CD4-positive, alpha-beta memory T cell (primary cell): ENCODE data around the gene AURKB. TPM values are rescaled to one million over a fixed set of nuclear protein-coding genes. Genes with fewer than 3 reads are reported as not detected.

Experiments
- CTCF ChIA-PET: fragments of 350-600 bp; sonication (Branson Sonifier 250); formaldehyde crosslinking; loops from one replicate; lab custom pipeline; 2021; ENCODE audit warnings: inconsistent platforms; ENCODE audit not compliant: partially characterized antibody; lab: Charles Lee
- POLR2A ChIA-PET: fragments of 350-600 bp; sonication (Branson Sonifier 250); formaldehyde crosslinking; loops from one replicate; lab custom pipeline; 2021; ENCODE audit not compliant: partially characterized antibody; lab: Charles Lee
- DNase-seq, 5 donors: peaks; one replicate each; pipeline versions ENCODE4 v3.0.0 to v3.0.0-alpha.2; 2020 to 2022; ENCODE audit warnings: mixed read lengths in 1 of 5
- H3K27ac ChIP-seq: one replicate; pipeline ENCODE4 v1.7.0; 2013; ENCODE audit warnings: low read depth, low read length
- H3K27me3 ChIP-seq: 2 replicates; pipeline ENCODE4 v1.7.0; 2013; ENCODE audit warnings: mild to moderate bottlenecking, low read length, moderate library complexity; ENCODE audit not compliant: insufficient read depth
- H3K36me3 ChIP-seq: 2 replicates; pipeline ENCODE4 v1.7.0; 2013; ENCODE audit warnings: mild to moderate bottlenecking, low read length, moderate library complexity; ENCODE audit not compliant: insufficient read depth
- H3K4me1 ChIP-seq: 2 replicates; pipeline ENCODE4 v1.7.0; 2013; ENCODE audit warnings: mild to moderate bottlenecking, low read length, moderate library complexity; ENCODE audit not compliant: insufficient read depth
- H3K4me3 ChIP-seq, 2 donors: one replicate each; pipeline ENCODE4 v1.7.0; 2013; ENCODE audit warnings: low read length in 2 of 2, mild to moderate bottlenecking in 1 of 2
- H3K9me3 ChIP-seq, 2 donors: one replicate each; pipeline ENCODE4 v1.7.0; 2013; ENCODE audit warnings: low read length in 2 of 2, control low read depth in 1 of 2; ENCODE audit not compliant: control insufficient read depth in 1 of 2
- H3K27ac Mint-ChIP-seq, 7 donors: one replicate each; pipeline ENCODE4 v1.8.0; 2020 to 2021; ENCODE audit warnings: mixed read lengths in 7 of 7, mild to moderate bottlenecking in 6 of 7, inconsistent platforms in 3 of 7, moderate library complexity in 3 of 7
- H3K27me3 Mint-ChIP-seq, 2 donors: one replicate each; pipeline ENCODE4 v1.8.0; 2020 to 2021; ENCODE audit warnings: mixed read lengths in 2 of 2
- H3K36me3 Mint-ChIP-seq, 2 donors: one replicate each; pipeline ENCODE4 v1.8.0; 2020 to 2021; ENCODE audit warnings: mixed read lengths in 2 of 2, inconsistent platforms in 1 of 2, mild to moderate bottlenecking in 1 of 2
- H3K4me1 Mint-ChIP-seq, 4 donors: one replicate each; pipeline ENCODE4 v1.8.0; 2020 to 2021; ENCODE audit warnings: mixed read lengths in 4 of 4, mild to moderate bottlenecking in 1 of 4
- H3K4me3 Mint-ChIP-seq, 8 donors: one replicate each; pipeline ENCODE4 v1.8.0; 2020 to 2021; ENCODE audit warnings: mixed read lengths in 8 of 8, mild to moderate bottlenecking in 7 of 8, moderate library complexity in 6 of 8, inconsistent platforms in 3 of 8
- H3K9me3 Mint-ChIP-seq, 8 donors: one replicate each; pipeline ENCODE4 v1.8.0; 2020 to 2021; ENCODE audit warnings: mixed read lengths in 8 of 8, mild to moderate bottlenecking in 5 of 8, inconsistent platforms in 3 of 8, moderate library complexity in 1 of 8
- intact Hi-C: fragments of 100-400 bp; cut with micrococcal nuclease; formaldehyde crosslinking; loops from one replicate; pipeline ENCODE4 v1.15.1; 2023
- polyA plus RNA-seq, 2 donors: library from polyadenylated mRNA; unstranded; fragments of 300-500 nt; fragmentation: Illumina TruSeq; gene quantifications; one replicate each; pipeline ENCODE4 v1.2.3, GENCODE V29; 2021
- total RNA-seq, 2 experiments: library from RNA; stranded (reverse); gene quantifications; one replicate each; pipeline ENCODE4 v1.2.3, GENCODE V29; 2021

The AURKB gene
- total and polyA plus RNA-seq, 4 experiments from 2014 or later: 0.36 to 0.83 (median 0.67) TPM; not detected in 1

DNA sequence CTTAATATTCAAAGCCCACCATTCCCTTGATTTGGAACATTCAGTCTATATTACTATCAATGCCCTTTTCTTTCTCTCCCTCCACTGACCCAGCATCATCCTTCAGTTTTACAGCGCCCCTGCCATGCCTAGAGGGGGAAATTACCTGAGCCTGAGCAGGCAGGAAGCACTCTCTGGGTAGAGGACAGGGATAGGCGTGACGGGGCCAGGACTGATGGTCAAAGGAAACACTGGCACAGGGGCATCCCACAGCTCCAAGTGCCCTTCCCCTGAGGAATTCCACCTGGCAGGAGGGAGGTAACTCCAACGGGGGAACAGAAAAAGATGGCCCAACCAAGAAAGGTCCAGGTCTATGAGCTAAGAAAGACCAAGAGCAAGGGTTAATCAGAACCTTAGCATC lies 27.5 kb upstream of the AURKB start:
- no peak overlapping the region for H3K27ac ChIP-seq
- Mint-ChIP-seq H3K27ac (peak overlapping the region in 4 of 7 donors; percentile 7 to 53 (median 25)), H3K4me1 (peaks cover 26 to 36% (median 33%) of the 10 kb centered on the region in 4 donors), H3K9me3 (no peaks in the 10 kb centered on the region), H3K4me3 (peak overlapping the region in 2 of 8 donors; percentile 7 to 55), H3K27me3 (no peaks in the 10 kb centered on the region), H3K36me3 (peaks cover 60 to 67% of the 10 kb centered on the region in 2 donors)
- DNase-seq: no peak
- peaks cover 86% of the 10 kb centered on the region for H3K36me3 ChIP-seq
- no peak overlapping the region for H3K4me3 ChIP-seq
- ChIA-PET POLR2A (interaction anchor here (0.9 to 5.2 kb wide), 3 partner anchors 9 to 38 kb away, joined by 3 to 47 read pairs (median 46); partner anchors contain the start of gene CTC1), CTCF (interaction anchor here (0.6 to 2.6 kb wide), 6 partner anchors 10 to 649 kb away, joined by 3 to 13 read pairs (median 4); partner anchors contain the start of gene CTC1)
- H3K4me1 ChIP-seq: peaks cover 21% of the 10 kb centered on the region
- H3K9me3 ChIP-seq: no peaks in the 10 kb centered on the region
- no peaks in the 10 kb centered on the region for H3K27me3 ChIP-seq
- intact Hi-C loops: no loop called here

DNA sequence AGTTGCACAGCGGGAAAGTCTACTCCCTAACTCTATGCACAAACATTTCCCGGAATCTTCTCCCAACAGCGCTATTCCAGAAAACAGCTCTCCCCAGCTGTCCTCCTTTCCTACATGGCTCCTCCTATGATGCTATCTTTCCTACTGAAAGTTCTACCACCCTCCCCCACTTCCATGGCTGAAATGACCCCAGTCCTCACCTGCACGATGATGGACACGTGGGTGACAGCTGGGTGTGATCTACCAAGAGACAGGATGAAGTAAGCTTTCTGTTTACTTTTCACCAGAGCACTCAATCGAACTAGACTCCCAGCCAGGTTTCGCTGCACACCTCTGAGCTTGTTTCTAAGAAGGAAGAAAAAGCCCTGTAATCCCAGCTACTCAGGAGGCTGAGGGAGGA lies 26.8 kb upstream of the AURKB start:
- H3K4me1 ChIP-seq: peaks cover 16% of the 10 kb centered on the region
- no peak overlapping the region for H3K27ac ChIP-seq
- Mint-ChIP-seq H3K9me3 (no peaks in the 10 kb centered on the region), H3K27ac (peak overlapping the region in 2 of 7 donors; percentile 64 to 79), H3K36me3 (peaks cover 61 to 70% of the 10 kb centered on the region in 2 donors), H3K4me3 (no peak overlapping the region), H3K4me1 (peaks cover 21 to 37% (median 28%) of the 10 kb centered on the region in 4 donors), H3K27me3 (no peaks in the 10 kb centered on the region)
- no peaks in the 10 kb centered on the region for H3K27me3 ChIP-seq
- no peak for DNase-seq
- no peaks in the 10 kb centered on the region for H3K9me3 ChIP-seq
- ChIA-PET CTCF (interaction anchor here (0.6 to 2.6 kb wide), 6 partner anchors 15 to 414 kb away, joined by 3 to 13 read pairs (median 4); no protein-coding TSS in a partner anchor), POLR2A (interaction anchor here (3.1 to 5.2 kb wide), 2 partner anchors 10 to 13 kb away, joined by 46 to 47 read pairs; partner anchors contain the start of gene CTC1)
- no peak overlapping the region for H3K4me3 ChIP-seq
- intact Hi-C loops: no loop called here
- peaks cover 89% of the 10 kb centered on the region for H3K36me3 ChIP-seq

GRCh38 chr17:8235676-8236075 lies 25.3 kb upstream of the AURKB start:
- H3K4me1 ChIP-seq: peaks cover 13% of the 10 kb centered on the region
- Mint-ChIP-seq H3K9me3 (no peaks in the 10 kb centered on the region), H3K4me1 (peaks cover 21 to 32% (median 28%) of the 10 kb centered on the region in 4 donors), H3K36me3 (peaks cover 75 to 78% of the 10 kb centered on the region in 2 donors), H3K4me3 (no peak overlapping the region), H3K27ac (peak overlapping the region in 3 of 7 donors; percentile 31 to 38 (median 32)), H3K27me3 (no peaks in the 10 kb centered on the region)
- no peak overlapping the region for H3K4me3 ChIP-seq
- H3K9me3 ChIP-seq: no peaks in the 10 kb centered on the region
- ChIA-PET POLR2A (interaction anchor here (0.9 to 5.2 kb wide), 7 partner anchors 8 to 84 kb away, joined by 3 to 46 read pairs (median 4); partner anchors contain the start of genes CTC1, PER1 and RANGRF), CTCF (interaction anchor here (1.4 kb wide), 1 partner anchor 56 kb away, joined by 3 read pairs; no protein-coding TSS in a partner anchor)
- no peaks in the 10 kb centered on the region for H3K27me3 ChIP-seq
- H3K27ac ChIP-seq: no peak overlapping the region
- DNase-seq: no peak
- peaks cover 96% of the 10 kb centered on the region for H3K36me3 ChIP-seq
- intact Hi-C loops: no loop called here

DNA sequence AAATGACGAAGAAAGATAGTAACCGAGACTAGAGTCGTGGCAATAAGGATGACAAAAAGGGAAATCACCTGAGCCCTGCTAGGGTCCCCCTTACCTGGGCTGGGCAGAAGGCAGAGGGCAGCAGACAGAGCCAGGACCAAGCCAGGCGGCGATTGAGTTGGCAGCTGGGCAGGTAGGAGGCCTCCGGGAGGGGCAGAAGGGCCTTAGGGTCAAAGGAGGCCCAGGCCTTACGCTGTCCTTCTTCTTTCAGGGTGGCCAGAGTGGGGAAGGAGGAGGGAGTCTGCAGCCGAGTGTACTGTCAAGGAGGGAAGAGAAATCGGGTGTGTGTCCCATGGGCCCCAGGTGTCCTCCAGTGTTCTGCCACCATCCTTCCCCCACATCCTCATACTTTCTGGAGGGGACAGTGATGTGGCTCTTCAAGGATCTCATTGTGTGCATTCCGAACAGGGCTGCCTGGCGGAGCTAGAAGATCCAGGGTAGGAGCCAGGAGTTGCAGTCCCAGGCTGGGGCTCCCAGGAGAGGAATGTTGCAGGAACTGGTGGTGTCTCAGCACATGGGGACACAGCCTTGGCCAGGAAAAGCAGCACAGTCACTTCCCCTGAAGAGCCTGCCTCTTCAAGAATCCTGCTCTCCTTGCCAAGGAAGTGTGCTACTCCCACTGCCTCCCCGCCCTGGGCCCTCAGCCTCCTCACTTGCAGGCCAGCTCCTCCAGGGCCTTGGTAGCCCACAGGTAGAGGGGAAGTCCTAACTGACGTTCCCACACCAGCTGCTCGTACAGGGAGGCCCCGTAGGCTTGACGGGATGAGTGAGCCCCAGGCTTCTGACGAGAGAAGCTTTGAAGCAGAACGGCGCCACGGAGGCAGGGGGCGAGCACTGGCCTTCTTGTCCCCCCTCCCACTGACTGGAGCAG lies 24.2 kb upstream of the AURKB start:
- Mint-ChIP-seq H3K27me3 (no peaks in the 10 kb centered on the region), H3K4me3 (no peak overlapping the region), H3K9me3 (no peaks in the 10 kb centered on the region), H3K36me3 (peaks cover 78 to 85% of the 10 kb centered on the region in 2 donors), H3K4me1 (peaks cover 19 to 37% (median 28%) of the 10 kb centered on the region in 4 donors), H3K27ac (peak overlapping the region in 4 of 7 donors; percentile 6 to 79 (median 53))
- H3K4me1 ChIP-seq: peaks cover 13% of the 10 kb centered on the region
- ChIA-PET POLR2A (interaction anchor here (0.5 to 5.2 kb wide), 7 partner anchors 9 to 738 kb away, joined by 3 to 46 read pairs (median 4); partner anchors contain the start of genes CTC1, PFAS and RANGRF), CTCF (interaction anchor here (1.3 to 1.4 kb wide), 2 partner anchors 12 to 57 kb away, joined by 3 read pairs; no protein-coding TSS in a partner anchor)
- peaks cover 96% of the 10 kb centered on the region for H3K36me3 ChIP-seq
- H3K27me3 ChIP-seq: no peaks in the 10 kb centered on the region
- H3K4me3 ChIP-seq: no peak overlapping the region
- intact Hi-C loops: no loop called here
- no peaks in the 10 kb centered on the region for H3K9me3 ChIP-seq
- no peak for DNase-seq
- H3K27ac ChIP-seq: no peak overlapping the region

GRCh38 chr17:8231701-8232100 lies 21.3 kb upstream of the AURKB start:
- DNase-seq: no peak
- Histone ChIP-seq H3K27ac (no peak overlapping the region), H3K4me3 (no peak overlapping the region), H3K36me3 (peaks cover 97% of the 10 kb centered on the region), H3K9me3 (no peaks in the 10 kb centered on the region), H3K27me3 (no peaks in the 10 kb centered on the region), H3K4me1 (peaks cover 6% of the 10 kb centered on the region)
- POLR2A ChIA-PET: interaction anchor here (0.8 to 14.6 kb wide), 3 partner anchors 9 to 63 kb away, joined by 4 to 611 read pairs (median 25); partner anchors contain the start of genes CTC1, PFAS and SLC25A35
- Mint-ChIP-seq H3K4me3 (no peak overlapping the region), H3K9me3 (peaks cover 0 to 9% (median 0%) of the 10 kb centered on the region in 8 donors), H3K27me3 (no peaks in the 10 kb centered on the region), H3K36me3 (peaks cover 76 to 87% of the 10 kb centered on the region in 2 donors), H3K27ac (peak overlapping the region in 4 of 7 donors; percentile 68 to 80 (median 75)), H3K4me1 (peaks cover 14 to 35% (median 21%) of the 10 kb centered on the region in 4 donors)
- CTCF ChIA-PET: interaction anchor here (1.1 kb wide), 1 partner anchor 10 kb away, joined by 3 read pairs; no protein-coding TSS in a partner anchor
- intact Hi-C loops: no loop called here

- peak overlapping the region in 7 of 8 donors; percentile 12 to 73 (median 46) for H3K4me3 Mint-ChIP-seq
- intact Hi-C loops: no loop called here
- DNase-seq: no peak
- peaks cover 0 to 26% (median 2%) of the 10 kb centered on the region in 8 donors for H3K9me3 Mint-ChIP-seq
- H3K27me3 Mint-ChIP-seq: peaks cover 4 to 9% of the 10 kb centered on the region in 2 donors
- H3K27ac Mint-ChIP-seq: peak overlapping the region; percentile 80 to 100 (median 92)
- ChIA-PET CTCF (interaction anchor here (1.7 kb wide), 1 partner anchor 73 kb away, joined by 4 read pairs; no protein-coding TSS in a partner anchor), POLR2A (interaction anchor here (0.6 to 14.6 kb wide), 11 partner anchors 8 to 612 kb away, joined by 3 to 611 read pairs (median 47); partner anchors contain the start of genes ALOXE3, BORCS6, CTC1 and HES7)
- Histone ChIP-seq H3K27me3 (no peaks in the 10 kb centered on the region), H3K27ac (no peak overlapping the region), H3K9me3 (no peaks in the 10 kb centered on the region), H3K4me1 (peaks cover 38% of the 10 kb centered on the region), H3K4me3 (no peak overlapping the region), H3K36me3 (peaks cover 53% of the 10 kb centered on the region)
- peaks cover 50 to 71% of the 10 kb centered on the region in 2 donors for H3K36me3 Mint-ChIP-seq
- H3K4me1 Mint-ChIP-seq: peaks cover 28 to 65% (median 43%) of the 10 kb centered on the region in 4 donors
Measured at GRCh38 chr17:8227238-8227581, 16.8 kb upstream of the AURKB start.
